ENCODE measurements around the gene BOC.

Gene BOC

DNA sequence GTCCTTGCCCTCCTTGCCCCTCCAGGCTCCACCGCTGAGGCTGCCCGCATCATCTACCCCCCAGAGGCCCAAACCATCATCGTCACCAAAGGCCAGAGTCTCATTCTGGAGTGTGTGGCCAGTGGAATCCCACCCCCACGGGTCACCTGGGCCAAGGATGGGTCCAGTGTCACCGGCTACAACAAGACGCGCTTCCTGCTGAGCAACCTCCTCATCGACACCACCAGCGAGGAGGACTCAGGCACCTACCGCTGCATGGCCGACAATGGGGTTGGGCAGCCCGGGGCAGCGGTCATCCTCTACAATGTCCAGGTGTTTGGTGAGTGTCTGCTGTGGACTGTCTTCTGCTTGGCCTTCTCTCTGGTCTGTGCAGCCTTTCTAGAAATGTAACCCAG is 61.0 kb downstream of the BOC start:
- Histone ChIP-seq H4K20me1 (ENCODE audit: insufficient read depth) (no peaks in the 10 kb centered on the region), H3K4me2 (no peak overlapping the region), H3K4me1 (ENCODE audit: low read depth, poor library complexity, severe bottlenecking) (no peaks in the 10 kb centered on the region), H2AFZ (ENCODE audit: low read depth) (no peak overlapping the region), H3K4me3 (IDR thresholded peaks at IDR 0.05; ENCODE audit: insufficient read depth, low read depth, low read length) (no peak overlapping the region), H3K79me2 (ENCODE audit: insufficient read depth, low read depth) (no peaks in the 10 kb centered on the region), H3K9ac (no peak overlapping the region), H3K36me3 (ENCODE audit: insufficient read depth) (no peaks in the 10 kb centered on the region), H3K27ac (no peak overlapping the region), H3K27me3 (ENCODE audit: insufficient read depth, low read depth) (no peaks in the 10 kb centered on the region)
- TF ChIP-seq, protein P1, sequence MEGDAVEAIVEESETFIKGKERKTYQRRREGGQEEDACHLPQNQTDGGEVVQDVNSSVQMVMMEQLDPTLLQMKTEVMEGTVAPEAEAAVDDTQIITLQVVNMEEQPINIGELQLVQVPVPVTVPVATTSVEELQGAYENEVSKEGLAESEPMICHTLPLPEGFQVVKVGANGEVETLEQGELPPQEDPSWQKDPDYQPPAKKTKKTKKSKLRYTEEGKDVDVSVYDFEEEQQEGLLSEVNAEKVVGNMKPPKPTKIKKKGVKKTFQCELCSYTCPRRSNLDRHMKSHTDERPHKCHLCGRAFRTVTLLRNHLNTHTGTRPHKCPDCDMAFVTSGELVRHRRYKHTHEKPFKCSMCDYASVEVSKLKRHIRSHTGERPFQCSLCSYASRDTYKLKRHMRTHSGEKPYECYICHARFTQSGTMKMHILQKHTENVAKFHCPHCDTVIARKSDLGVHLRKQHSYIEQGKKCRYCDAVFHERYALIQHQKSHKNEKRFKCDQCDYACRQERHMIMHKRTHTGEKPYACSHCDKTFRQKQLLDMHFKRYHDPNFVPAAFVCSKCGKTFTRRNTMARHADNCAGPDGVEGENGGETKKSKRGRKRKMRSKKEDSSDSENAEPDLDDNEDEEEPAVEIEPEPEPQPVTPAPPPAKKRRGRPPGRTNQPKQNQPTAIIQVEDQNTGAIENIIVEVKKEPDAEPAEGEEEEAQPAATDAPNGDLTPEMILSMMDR (conservative IDR thresholded peaks at IDR 0.05; ENCODE audit: low read depth, low read length): no peak

- H4K20me1 ChIP-seq (ENCODE audit: insufficient read depth): no peaks in the 10 kb centered on the region
- no peak overlapping the region for H3K9ac ChIP-seq
- H3K4me3 ChIP-seq (IDR thresholded peaks at IDR 0.05; ENCODE audit: insufficient read depth, low read depth, low read length): no peak overlapping the region
- H3K36me3 ChIP-seq (ENCODE audit: insufficient read depth): no peaks in the 10 kb centered on the region
- H3K4me1 ChIP-seq (ENCODE audit: low read depth, poor library complexity, severe bottlenecking): no peaks in the 10 kb centered on the region
- no peak overlapping the region for H2AFZ ChIP-seq (ENCODE audit: low read depth)
- H3K4me2 ChIP-seq: no peak overlapping the region
- no peaks in the 10 kb centered on the region for H3K79me2 ChIP-seq (ENCODE audit: insufficient read depth, low read depth)
- no peaks in the 10 kb centered on the region for H3K27me3 ChIP-seq (ENCODE audit: insufficient read depth, low read depth)
- H3K27ac ChIP-seq: no peak overlapping the region
- TF ChIP-seq, protein P1 (conservative IDR thresholded peaks at IDR 0.05; ENCODE audit: low read depth, low read length): no peak
Measured at GRCh38 chr3:113273011-113273410, 61.7 kb downstream of the BOC start.

DNA sequence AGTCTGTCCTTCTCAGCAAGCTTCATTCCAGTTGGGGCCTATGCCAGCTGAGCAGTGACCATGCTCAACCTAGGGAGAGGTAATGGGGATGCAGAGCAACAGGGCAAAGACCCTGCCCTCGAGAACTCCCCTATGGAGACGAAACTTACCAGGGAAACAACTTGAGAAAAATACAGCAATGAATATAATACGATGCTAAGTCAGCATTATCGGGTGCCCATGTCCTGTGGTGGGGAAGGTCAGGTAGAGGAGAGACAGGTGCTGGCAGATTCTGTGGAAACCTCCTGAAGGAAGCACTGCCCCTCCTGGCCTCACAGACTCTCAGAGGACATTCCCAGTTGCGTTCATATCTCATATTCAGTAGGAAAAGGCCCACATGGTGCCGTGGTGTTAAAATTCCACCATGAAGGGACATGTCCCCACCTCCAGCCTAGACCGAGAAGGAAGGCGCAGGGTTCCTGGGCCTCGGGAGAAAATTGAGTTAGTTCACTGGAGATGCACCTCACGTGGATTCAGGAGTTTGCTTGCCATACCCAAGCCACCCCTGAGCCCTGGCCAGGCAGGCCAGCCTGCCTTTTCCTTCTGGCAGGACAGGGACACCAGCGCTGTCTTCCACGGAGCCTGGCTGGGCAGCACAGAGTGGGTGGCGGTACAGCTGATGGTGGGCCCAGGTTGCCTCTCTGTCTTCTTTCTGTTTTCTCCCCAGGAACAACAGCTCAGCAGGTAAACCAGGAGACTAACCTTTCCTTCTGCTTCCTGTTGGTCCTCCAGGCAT is 62.4 kb downstream of the BOC start:
- Histone ChIP-seq H3K4me1 (ENCODE audit: low read depth, poor library complexity, severe bottlenecking) (no peaks in the 10 kb centered on the region), H3K9ac (no peak overlapping the region), H3K27me3 (ENCODE audit: insufficient read depth, low read depth) (no peaks in the 10 kb centered on the region), H3K4me2 (no peak overlapping the region), H4K20me1 (ENCODE audit: insufficient read depth) (no peaks in the 10 kb centered on the region), H3K4me3 (IDR thresholded peaks at IDR 0.05; ENCODE audit: insufficient read depth, low read depth, low read length) (no peak overlapping the region), H3K27ac (no peak overlapping the region), H2AFZ (ENCODE audit: low read depth) (no peak overlapping the region), H3K36me3 (ENCODE audit: insufficient read depth) (no peaks in the 10 kb centered on the region), H3K79me2 (ENCODE audit: insufficient read depth, low read depth) (no peaks in the 10 kb centered on the region)
- TF ChIP-seq, protein P1 (conservative IDR thresholded peaks at IDR 0.05; ENCODE audit: low read depth, low read length): no peak

DNA sequence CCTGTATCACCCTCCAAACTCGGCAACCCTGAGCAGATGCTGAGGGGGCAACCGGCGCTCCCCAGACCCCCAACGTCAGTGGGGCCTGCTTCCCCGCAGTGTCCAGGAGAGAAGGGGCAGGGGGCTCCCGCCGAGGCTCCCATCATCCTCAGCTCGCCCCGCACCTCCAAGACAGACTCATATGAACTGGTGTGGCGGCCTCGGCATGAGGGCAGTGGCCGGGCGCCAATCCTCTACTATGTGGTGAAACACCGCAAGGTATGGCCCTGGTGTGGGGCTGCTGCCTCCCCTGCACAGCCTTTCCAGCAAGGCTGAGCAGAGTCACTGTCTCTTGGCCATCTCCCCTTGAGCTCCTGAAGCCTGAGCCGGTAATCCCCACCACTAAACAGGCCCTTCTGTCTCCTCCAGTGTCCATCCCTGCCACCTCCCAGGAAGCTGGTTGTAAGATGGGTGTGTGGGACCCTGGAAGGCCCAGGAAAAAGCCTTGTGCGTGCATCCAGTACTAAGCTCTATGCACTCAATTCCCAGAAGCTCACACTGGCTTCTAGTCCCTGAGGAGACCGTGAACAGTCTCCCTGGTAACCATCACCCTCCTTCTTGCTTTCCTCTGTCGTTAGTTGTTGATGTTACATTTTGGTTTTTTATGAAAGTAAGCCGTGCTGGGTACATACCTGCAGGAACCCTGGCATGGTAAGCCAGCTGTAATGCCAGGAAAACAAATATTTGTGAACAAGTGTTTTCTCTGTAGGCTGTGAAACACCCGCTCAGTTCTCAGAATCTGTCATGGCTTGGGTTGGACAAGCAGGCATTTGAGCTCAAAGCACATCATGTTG is 63.3 kb downstream of the BOC start:
- Histone ChIP-seq H3K4me2 (no peak overlapping the region), H3K27ac (no peak overlapping the region), H3K9ac (no peak overlapping the region), H3K4me1 (ENCODE audit: low read depth, poor library complexity, severe bottlenecking) (no peaks in the 10 kb centered on the region), H3K79me2 (ENCODE audit: insufficient read depth, low read depth) (no peaks in the 10 kb centered on the region), H3K36me3 (ENCODE audit: insufficient read depth) (no peaks in the 10 kb centered on the region), H4K20me1 (ENCODE audit: insufficient read depth) (no peaks in the 10 kb centered on the region), H3K4me3 (IDR thresholded peaks at IDR 0.05; ENCODE audit: insufficient read depth, low read depth, low read length) (no peak overlapping the region), H3K27me3 (ENCODE audit: insufficient read depth, low read depth) (no peaks in the 10 kb centered on the region), H2AFZ (ENCODE audit: low read depth) (no peak overlapping the region)
- TF ChIP-seq, protein P1 (conservative IDR thresholded peaks at IDR 0.05; ENCODE audit: low read depth, low read length): no peak

Measured in KMS-11 (cell line).